Measurements from ENCODE around the gene GPM6B.

The GPM6B gene

DNA sequence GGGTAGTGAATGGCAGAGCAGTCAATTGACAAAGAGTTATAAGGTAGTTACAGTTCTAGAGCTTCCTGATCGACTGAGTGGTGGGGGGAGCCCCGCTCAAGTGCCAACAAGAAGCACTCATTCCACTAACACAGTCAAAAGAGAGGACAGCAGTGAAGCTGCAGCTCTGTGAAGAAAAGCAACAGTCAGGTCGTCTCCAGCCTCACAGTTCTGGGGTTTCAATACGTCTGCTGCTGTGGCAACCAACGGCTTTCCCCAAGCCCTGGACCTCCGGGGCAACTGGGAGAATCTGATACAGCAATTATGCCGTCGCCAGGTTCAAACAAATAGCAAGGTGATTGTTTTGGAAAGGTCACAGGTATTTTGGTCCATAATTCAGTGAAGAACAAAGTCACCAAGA is 30.8 kb downstream of the GPM6B start:
- no peak overlapping the region for H3K4me3 ChIP-seq (replicated peaks; ENCODE audit: insufficient read depth, low read length)
- DNase-seq (ENCODE audit: low read depth in 1 of 2, low spot score in 1 of 2) = no peak
- no peak overlapping the region for H3K27ac ChIP-seq (replicated peaks)
- H3K27me3 ChIP-seq (ENCODE audit: insufficient read depth, poor library complexity, severe bottlenecking) = no peaks in the 10 kb centered on the region
- TF ChIP-seq POLR2AphosphoS5 (IDR thresholded peaks at IDR 0.05; ENCODE audit: low read depth) (no peak), SPI1 (IDR thresholded peaks at IDR 0.05; ENCODE audit: borderline replicate concordance, low read depth) (no peak), GABPA (IDR thresholded peaks at IDR 0.05; ENCODE audit: low read depth) (no peak)
- TF ChIP-seq, protein P1, sequence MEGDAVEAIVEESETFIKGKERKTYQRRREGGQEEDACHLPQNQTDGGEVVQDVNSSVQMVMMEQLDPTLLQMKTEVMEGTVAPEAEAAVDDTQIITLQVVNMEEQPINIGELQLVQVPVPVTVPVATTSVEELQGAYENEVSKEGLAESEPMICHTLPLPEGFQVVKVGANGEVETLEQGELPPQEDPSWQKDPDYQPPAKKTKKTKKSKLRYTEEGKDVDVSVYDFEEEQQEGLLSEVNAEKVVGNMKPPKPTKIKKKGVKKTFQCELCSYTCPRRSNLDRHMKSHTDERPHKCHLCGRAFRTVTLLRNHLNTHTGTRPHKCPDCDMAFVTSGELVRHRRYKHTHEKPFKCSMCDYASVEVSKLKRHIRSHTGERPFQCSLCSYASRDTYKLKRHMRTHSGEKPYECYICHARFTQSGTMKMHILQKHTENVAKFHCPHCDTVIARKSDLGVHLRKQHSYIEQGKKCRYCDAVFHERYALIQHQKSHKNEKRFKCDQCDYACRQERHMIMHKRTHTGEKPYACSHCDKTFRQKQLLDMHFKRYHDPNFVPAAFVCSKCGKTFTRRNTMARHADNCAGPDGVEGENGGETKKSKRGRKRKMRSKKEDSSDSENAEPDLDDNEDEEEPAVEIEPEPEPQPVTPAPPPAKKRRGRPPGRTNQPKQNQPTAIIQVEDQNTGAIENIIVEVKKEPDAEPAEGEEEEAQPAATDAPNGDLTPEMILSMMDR (IDR thresholded peaks at IDR 0.05; ENCODE audit: insufficient read depth, low read length) = no peak
- TF ChIP-seq, protein P2, sequence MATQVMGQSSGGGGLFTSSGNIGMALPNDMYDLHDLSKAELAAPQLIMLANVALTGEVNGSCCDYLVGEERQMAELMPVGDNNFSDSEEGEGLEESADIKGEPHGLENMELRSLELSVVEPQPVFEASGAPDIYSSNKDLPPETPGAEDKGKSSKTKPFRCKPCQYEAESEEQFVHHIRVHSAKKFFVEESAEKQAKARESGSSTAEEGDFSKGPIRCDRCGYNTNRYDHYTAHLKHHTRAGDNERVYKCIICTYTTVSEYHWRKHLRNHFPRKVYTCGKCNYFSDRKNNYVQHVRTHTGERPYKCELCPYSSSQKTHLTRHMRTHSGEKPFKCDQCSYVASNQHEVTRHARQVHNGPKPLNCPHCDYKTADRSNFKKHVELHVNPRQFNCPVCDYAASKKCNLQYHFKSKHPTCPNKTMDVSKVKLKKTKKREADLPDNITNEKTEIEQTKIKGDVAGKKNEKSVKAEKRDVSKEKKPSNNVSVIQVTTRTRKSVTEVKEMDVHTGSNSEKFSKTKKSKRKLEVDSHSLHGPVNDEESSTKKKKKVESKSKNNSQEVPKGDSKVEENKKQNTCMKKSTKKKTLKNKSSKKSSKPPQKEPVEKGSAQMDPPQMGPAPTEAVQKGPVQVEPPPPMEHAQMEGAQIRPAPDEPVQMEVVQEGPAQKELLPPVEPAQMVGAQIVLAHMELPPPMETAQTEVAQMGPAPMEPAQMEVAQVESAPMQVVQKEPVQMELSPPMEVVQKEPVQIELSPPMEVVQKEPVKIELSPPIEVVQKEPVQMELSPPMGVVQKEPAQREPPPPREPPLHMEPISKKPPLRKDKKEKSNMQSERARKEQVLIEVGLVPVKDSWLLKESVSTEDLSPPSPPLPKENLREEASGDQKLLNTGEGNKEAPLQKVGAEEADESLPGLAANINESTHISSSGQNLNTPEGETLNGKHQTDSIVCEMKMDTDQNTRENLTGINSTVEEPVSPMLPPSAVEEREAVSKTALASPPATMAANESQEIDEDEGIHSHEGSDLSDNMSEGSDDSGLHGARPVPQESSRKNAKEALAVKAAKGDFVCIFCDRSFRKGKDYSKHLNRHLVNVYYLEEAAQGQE (IDR thresholded peaks at IDR 0.05; ENCODE audit: insufficient replicate concordance, low read depth) = no peak

DNA sequence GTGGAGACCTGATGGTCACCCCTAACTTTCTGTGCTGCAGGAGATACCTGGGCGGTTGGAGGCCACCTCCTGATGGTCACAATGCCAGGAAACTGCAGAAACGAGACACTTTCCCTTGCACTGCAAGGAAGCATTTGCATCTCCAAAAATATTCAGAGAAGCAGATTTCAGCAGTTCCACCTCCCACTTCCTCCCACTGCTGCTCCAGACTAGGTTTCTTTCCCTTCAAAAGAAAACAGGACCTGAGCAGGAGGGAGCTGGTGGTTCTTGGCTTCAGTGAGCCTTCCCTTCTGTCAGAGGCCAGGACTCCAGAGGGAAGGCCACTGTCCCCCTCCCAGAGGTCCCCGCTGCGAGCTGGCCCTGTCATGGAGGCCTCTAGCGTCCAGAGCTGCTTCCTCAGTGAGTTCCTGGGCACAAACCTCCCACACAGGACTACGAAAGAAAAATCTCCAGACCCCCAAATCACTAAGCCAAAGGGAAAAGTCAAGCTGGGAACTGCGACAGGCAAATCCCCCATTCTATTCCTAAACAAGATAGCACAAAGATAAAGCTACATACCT is 35.9 kb downstream of the GPM6B start:
- Histone ChIP-seq H3K4me3 (replicated peaks; ENCODE audit: insufficient read depth, low read length) (no peak overlapping the region), H3K27ac (replicated peaks) (no peak overlapping the region), H3K27me3 (ENCODE audit: insufficient read depth, poor library complexity, severe bottlenecking) (no peaks in the 10 kb centered on the region)
- TF ChIP-seq, protein P1 (IDR thresholded peaks at IDR 0.05; ENCODE audit: insufficient read depth, low read length) = no peak
- TF ChIP-seq, protein P2 (IDR thresholded peaks at IDR 0.05; ENCODE audit: insufficient replicate concordance, low read depth) = no peak
- TF ChIP-seq POLR2AphosphoS5 (IDR thresholded peaks at IDR 0.05; ENCODE audit: low read depth) (no peak), GABPA (IDR thresholded peaks at IDR 0.05; ENCODE audit: low read depth) (no peak), SPI1 (IDR thresholded peaks at IDR 0.05; ENCODE audit: borderline replicate concordance, low read depth) (no peak)
- DNase-seq (ENCODE audit: low read depth in 1 of 2, low spot score in 1 of 2) = no peak

DNA sequence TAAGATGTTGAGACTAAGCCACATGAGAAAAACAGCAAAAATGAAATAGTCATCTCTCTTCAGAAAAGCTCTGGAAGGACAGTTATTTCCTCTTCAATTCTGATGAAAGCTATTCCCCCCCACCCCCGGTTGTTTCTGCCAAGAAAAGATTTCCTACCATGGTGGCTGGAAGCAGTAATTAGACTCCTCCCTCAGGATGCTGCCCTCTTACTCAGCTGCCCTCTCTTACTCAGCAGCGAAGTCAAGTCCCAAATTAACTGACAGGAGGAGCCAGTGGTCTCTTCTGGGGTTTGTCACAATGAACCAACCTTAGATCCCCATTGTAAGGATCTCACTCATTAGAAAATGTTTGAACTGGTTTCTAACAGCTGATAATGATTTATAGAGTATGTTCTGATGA is 38.0 kb downstream of the GPM6B start:
- no peak for DNase-seq (ENCODE audit: low read depth in 1 of 2, low spot score in 1 of 2)
- no peaks in the 10 kb centered on the region for H3K27me3 ChIP-seq (ENCODE audit: insufficient read depth, poor library complexity, severe bottlenecking)
- no peak overlapping the region for H3K4me3 ChIP-seq (replicated peaks; ENCODE audit: insufficient read depth, low read length)
- TF ChIP-seq GABPA (IDR thresholded peaks at IDR 0.05; ENCODE audit: low read depth) = no peak
- TF ChIP-seq, protein P1 (IDR thresholded peaks at IDR 0.05; ENCODE audit: insufficient read depth, low read length) = no peak
- TF ChIP-seq, protein P2 (IDR thresholded peaks at IDR 0.05; ENCODE audit: insufficient replicate concordance, low read depth) = no peak
- TF ChIP-seq POLR2AphosphoS5 (IDR thresholded peaks at IDR 0.05; ENCODE audit: low read depth) = no peak
- TF ChIP-seq SPI1 (IDR thresholded peaks at IDR 0.05; ENCODE audit: borderline replicate concordance, low read depth) = no peak
- H3K27ac ChIP-seq (replicated peaks) = no peak overlapping the region
